ENCODE data around the gene COLGALT1.
"Not testable (repeated sequence)": the region's sequence is repeated elsewhere in the genome, so short reads cannot be mapped to it uniquely, and the experiment has no call there.

COLGALT1 gene

DNA sequence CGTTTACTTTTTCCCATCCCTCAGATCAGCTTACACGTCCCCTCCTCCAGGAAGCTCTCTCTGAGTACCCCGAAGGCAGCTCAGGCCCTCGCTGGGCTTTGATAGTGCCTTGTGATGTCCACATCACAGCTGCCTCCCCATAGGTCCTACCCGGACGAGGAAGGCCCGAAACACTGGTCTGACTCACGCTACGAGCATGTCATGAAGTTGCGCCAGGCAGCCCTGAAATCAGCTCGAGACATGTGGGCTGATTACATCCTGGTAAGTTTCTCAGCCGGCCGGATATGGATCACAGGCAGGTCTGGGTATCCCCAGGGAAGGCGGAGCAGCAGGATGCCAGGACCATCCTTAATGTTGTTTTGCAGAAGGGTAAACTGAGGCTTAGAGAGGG is 4.8 kb downstream of the COLGALT1 start:
- no peak for DNase-seq (ENCODE audit: low read depth in 3 of 3)

DNA sequence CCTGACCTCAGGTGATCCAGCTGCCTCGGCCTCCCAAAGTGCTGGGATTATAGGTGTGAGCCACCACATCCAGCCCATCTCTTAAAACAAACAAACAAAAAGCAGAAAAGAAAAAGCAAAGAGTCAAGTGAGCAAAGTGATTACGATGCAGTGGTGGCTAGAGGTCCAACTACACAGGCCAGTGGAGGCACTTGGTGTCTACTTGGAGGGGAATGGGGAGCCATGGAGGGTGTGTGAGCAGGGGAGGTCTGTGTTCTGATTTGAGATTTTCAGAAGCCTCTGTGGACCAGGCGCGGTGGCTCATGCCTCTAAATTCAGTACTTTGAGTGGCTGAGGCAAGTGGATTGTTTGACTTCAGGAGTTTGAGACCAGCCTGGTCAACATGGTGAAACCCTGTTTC is 6.6 kb downstream of the COLGALT1 start:
- no peak for DNase-seq (ENCODE audit: low read depth in 3 of 3)

DNA sequence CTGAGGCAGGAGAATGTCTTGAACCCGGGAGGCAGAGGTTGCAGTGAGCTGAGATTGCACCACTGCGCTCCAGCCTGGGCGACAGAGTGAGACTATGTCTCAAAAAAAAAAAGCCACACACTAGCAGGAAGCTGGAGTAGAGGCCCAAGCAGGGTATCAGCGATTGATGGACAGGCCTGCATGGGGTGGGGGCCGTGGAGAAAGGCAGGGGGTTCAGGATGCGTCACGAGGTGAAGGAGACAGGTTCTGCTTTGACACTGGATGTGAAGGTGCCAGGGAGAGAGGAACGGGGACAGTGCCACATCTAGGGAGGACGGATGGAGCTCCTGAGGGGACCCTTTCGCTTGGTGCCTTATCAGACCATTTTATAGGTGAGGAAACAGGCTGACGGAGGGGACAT is 7.1 kb downstream of the COLGALT1 start:
- DNase-seq (ENCODE audit: low read depth in 3 of 3): no peak

DNA sequence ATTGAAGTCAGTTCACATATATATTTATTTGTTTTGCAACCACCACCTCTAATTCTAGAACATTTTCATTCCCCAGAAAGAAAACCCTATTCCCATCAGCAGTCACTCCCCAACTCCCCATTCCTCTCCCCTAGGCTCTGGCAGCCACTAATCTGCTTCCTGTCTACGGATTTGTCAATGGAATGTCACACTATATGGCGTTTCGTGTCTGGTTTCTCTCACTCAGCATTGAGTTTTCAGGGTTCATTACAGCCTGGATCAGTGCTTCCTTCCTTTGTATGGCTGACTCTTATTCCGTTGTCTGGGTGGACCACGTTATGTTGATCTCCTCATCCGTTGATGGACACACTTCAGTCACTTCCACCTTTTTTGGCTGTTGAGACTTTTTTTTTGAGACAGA is 9.3 kb downstream of the COLGALT1 start:
- no peak for DNase-seq (ENCODE audit: low read depth in 3 of 3)

DNA sequence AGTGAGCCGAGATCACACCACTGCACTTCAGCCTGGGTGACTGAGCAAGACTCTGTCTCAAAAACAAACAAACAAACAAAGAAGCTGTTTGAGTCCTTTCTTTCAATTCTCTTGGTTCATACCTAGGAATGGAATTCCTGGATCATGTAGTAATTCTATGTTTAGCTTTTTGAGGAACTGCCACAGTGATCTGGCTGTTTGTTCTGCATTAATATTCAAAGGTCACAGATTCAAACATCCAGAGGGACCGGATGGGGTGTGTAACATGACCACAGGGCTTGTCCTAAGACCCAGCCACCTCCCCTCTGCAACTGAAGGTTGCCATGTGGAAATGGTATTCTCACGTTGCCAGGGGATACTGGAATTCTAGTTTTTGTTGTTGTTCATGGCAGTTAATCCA is 10.2 kb downstream of the COLGALT1 start:
- no peak for DNase-seq (ENCODE audit: low read depth in 3 of 3)

DNA sequence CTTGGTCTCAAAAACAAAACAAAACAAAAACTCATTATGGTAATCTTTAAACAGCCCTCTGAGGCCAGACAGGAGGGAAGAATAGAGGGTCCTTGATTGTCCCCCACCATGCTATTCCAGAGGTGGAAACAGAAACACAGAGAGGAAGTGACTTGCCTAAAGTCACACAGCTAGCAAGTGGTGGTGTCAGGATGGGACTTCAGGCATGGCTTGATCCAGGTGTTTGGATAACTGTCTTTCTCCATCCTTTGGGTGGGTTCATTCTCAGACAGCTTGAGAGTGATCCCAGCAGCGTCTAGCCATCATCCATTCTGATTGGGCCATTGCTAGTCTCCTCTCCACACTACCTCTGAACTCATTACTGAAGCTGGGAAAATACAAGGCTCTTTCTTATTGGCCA is 12.5 kb downstream of the COLGALT1 start:
- DNase-seq (ENCODE audit: low read depth in 3 of 3): no peak

DNA sequence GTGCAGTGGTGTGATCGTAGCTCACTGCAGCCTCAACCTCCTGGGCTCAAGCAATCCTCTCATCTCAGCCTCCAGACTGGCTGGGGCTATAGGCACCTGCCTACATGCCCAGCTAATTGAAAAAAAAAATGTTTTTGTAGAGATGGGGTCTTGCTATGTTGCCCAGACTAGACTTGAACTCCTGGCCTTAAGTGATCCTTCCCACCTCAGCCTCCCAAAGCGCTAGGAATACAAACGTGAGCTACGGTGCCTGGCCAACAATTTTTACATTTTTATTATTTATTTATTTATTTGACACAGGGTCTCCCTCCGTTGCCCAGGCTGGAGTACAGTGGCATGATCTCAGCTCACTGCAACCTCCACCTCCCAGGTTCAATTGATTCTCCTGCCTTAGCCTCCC is 14.8 kb downstream of the COLGALT1 start:
- DNase-seq (ENCODE audit: low read depth in 3 of 3): not testable (repeated sequence)

DNA sequence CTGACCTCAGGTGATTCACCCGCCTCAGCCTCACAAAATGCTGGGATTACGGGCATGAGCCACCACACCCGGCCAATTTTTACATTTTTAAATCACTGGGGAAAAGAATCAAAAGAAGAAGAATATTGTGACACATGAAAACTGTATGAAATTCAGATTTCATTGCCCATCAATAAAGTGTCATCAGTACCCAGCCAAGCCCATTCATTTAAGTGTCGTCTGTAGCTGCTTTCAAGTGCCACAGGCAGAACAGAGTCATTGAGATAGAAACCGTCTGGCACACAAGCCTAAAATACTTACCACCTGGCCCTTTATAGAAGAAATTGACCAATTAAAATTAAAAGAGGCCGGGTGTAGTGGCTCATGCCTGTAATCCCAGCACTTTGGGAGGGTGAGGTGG is 15.3 kb downstream of the COLGALT1 start:
- no peak for DNase-seq (ENCODE audit: low read depth in 3 of 3)

DNA sequence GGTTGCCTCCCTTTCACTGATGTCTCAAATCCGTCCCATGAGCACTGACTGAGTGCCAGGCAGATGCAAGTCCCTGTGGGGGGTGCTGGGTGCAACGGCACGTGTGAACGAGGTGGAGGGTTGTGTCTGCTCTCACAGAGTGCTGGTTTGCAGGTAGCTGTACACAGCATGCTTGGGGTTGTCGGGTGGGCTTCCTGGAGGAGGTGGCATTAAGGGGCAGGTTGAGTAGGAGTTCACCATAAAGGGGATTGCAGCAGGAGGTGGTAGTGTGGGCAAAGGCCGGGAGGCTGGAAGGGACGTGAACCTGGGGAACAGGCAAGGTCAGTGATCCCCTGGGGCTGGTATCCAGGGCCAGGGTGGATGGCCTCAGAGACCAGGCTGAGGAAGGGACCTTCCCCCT is 17.2 kb downstream of the COLGALT1 start:
- no peak for DNase-seq (ENCODE audit: low read depth in 3 of 3)

DNA sequence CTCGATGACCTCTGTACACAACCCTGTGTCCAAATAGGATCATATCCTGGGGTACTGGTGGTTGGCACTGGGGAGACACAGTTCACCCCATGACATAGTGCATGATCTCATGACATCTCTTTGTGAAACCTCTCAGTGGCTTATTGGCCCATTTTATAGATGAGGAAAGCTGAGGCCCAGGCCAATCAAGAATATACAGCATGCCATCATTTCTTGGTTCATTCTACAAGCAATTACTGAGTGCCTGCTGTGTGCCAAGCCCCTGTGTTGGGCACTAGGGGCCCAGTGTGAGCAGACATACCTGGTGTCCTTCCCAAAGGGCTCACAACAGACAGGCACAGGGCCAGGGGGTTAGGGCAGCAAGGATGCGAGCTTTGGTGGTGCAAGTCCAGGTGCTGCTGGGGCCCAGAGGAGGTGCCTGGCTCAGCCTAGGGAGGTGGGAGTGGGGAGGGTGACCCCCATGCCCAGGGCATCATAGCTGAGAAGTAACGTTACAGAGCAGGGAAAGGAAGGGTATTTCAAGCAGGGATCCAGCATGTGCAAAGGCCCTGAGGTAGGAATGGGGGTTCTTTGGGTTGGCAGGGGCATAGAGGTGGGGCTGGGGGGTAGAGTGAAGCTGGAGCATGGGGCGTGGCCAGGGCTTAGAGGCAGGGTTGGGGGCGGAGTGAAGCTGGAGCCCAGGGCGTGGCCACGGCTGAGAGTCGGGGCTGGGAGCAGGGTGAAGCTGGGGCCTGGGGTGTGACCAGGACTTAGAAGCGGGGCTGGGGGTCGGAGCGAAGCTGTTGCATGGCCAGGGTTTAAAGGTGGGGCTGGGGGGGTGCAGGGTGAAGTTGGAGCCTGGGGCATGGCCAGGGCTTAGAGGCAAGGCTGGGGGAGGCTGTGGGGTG is 20.7 kb downstream of the COLGALT1 start:
- no peak for DNase-seq (ENCODE audit: low read depth in 3 of 3)

DNA sequence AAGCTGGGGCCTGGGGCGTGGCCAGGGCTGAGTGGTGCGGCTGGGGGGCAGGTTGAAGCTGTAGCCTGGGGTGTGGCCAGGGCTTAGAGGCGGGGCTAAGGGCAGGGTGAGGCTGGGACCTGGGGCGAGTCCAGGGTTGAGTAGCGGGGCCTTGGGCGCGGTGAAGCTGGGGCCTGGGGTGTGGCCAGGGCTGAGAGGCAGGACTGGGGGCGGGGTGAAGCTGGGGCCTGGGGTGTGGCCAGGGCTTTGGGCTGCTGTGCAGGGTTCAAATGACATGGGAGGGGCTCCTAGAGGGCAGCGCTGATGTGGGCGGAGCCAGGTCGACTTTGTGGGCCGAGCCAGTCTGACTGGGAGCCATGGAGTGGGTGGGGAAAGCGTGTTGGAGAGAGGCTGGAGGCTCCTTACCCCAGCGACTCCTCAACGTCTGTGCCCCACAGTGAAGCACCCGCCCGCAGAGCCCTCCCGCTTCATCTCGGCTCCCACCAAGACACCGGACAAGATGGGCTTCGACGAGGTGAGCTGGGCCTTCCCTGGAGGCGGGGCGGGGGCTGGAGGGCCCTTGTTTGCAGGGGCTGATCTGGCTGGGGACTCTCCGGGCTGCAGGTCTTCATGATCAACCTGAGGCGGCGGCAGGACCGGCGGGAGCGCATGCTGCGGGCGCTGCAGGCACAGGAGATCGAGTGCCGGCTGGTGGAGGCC is 21.5 kb downstream of the COLGALT1 start:
- peak in 1 of 3 donors; percentile 40 for DNase-seq (ENCODE audit: low read depth in 3 of 3)

DNA sequence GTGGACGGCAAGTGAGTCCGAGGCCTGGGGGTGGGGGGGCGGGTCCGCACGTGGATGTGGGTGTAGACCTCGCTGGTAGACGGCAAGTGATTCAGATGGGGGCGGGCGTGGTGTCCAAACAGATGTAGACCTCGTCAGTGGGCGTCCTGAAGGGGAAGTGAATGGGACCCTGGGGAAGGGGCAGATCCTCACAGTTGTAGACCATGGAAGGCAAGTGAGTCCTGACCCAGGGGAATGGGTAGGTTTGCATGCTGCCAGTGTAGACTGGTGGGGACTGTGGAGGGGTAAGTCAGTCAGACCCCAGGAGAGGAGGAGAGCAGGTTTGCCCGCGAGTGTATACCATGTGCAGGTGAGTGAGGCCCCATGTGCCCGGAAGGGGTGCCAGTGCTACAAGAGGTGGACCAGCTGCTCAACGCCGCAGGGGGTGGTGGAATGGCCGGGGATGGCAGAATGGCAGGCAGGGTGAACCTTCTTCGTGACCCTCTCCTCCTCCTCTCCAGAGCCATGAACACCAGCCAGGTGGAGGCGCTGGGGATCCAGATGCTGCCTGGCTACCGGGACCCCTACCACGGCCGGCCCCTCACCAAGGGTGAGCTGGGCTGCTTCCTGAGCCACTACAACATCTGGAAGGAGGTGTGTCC is 22.1 kb downstream of the COLGALT1 start:
- DNase-seq (ENCODE audit: low read depth in 3 of 3): no peak

DNA sequence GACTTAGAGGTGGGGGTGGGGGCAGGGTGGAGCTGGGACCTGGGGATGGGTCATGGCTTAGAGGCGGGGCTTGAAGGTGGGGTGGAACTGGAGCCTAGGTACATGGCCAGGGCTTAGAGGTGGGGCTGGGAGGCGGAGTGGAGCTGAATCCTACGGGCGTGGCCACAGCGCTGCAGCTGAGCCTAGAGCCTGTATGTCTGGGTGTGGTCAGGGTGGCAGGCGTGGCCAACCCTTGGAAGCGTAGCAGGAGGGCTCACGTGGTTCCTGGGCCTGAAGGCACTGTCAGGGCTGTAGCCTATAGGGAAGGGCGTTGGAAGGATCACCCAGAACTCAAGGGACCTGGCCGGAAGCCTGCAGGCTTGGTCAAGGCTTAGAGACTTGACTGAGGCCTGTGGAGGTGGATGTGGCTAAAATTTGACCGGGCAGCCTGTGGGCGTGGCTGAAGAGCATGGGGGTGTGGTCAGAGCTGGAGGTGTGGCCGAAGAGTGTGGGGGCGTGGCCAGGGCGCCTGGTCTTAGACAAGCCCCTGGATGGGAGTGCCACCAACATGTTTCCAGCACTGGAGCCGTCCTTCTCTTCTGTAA is 24.3 kb downstream of the COLGALT1 start:
- peak in 1 of 3 donors; percentile 32 for DNase-seq (ENCODE audit: low read depth in 3 of 3)

DNA sequence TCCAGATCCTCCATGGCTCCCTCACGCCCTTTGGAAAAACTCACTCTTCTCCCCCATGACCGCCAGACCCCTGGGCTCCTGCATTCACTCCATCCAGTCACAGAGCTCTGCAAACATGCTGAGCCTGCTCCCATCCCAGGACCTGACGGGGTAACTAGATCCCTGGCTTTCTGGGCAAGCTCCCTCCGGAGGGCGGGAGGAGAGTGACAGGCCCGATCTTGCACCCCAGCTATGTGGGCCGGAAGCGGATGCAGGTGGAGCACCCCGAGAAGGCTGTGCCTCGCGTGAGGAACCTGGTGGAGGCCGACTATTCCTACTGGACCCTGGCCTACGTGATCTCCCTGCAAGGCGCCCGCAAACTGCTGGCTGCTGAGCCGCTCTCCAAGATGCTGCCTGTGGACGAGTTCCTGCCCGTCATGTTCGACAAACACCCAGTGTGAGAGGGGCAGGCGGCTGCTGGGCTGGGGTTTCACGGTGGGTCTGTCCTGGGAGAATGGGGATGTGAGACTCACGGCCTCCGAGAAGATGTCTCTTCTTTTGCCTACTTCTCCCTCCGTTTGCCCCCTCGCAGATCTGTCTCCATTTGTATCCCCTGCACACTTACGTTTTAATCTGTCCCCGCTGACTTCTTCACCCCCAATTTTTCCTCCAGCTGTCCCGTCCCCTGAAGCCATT is 25.2 kb downstream of the COLGALT1 start:
- DNase-seq (ENCODE audit: low read depth in 3 of 3): no peak

DNA sequence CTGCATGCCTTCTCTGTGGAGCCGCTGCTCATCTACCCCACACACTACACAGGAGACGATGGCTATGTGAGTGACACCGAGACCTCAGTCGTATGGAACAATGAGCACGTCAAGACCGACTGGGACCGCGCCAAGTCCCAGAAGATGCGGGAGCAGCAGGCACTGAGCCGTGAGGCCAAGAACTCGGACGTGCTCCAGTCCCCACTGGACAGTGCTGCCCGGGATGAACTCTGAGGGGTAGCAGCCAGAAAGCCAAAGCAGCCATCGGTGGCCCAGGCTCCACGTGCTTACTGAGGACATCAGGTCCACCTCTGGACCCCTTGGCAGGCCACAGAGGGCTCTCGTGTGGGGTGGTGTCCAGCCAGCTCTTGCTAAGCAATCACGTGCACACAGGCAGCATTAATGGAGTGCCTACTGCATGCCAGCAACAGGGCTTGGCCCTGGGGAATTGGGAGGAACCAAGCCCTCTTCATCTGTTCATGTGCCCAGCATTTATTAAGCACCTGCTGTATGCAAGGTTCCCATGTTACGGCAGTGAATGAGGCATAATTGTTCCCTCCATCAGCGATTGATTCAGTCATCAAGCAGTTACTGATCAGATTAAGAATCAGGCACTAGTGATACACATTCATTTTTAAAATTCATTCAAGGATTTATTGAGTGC is 25.9 kb downstream of the COLGALT1 start:
- DNase-seq (ENCODE audit: low read depth in 3 of 3): no peak

DNA sequence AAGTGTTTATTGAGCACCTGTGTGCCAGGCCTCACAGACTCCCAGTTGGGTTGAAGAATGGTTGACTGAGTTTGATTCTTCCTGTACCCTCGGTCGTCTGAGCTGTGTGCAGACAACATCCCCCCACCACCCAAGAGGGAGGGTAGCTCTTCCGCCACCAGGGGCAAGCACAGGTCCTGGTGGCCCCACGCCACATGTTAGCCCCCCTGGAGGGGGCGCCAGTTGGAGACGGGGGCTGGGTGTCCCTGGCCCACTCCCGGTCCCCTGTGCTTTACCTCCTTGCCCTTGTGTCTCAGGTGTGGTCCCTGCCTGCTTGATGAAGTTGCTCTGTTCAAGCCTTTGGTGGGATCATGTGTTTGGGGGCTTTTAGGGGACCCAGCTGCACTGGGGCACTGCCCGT is 27.2 kb downstream of the COLGALT1 start:
- no peak for DNase-seq (ENCODE audit: low read depth in 3 of 3)

DNA sequence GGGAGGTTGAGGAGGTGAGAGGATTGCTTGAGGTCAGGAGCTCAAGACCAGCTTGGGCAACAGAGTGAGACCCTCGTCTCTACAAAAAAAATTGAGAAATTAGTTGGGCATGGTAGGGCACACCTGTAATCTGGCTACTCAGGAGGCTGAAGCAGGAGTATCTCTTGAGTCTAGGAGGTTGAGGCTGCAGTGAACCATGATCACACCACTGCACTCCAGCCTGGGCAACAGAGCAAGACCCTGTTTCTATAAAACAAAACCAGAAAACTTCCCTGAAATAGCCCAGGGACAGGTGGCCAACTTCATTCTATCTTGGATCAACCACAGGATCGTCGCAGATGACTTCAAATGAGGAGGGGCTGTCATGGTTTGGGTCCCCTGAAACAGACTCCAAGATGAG is 28.7 kb downstream of the COLGALT1 start:
- no peak for DNase-seq (ENCODE audit: low read depth in 3 of 3)

DNA sequence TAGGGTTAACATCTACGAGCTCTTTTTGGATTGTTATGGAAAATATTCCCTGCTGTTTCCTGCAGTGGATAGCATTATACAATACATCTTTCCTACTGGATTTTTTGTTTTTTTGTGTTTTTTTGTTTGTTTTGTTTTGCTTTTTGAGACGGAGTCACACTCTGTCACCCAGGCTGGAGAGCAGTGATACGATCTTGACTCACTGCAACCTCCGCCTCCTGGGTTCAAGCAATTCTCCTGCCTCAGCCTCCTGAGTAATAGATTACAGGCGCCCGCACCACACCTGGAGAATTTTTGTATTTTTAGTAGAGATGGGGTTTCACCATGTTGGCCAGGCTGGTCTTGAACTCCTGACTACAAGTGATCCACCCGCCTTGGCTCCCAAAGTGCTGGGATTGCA is 29.9 kb downstream of the COLGALT1 start:
- not testable (repeated sequence) for DNase-seq (ENCODE audit: low read depth in 3 of 3)

DNA sequence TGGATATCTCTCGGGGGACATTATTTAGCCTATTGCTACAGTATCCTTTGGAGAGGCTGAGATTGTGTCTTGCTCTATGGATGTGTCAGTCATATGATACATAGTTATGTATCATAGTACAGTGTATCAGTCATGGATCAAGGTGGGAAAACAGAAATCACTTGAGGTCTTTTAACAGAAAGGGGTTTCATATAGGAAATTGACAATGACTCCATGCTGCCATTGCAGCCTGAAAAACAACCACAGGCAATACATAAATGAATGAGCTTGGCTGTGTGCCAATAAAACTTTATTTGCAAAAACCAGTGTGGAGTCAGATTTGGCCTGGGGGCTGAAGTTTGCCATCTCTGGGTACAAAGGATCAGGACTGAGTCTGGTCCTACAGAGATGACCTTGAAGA is 35.4 kb downstream of the COLGALT1 start:
- no peak for DNase-seq (ENCODE audit: low read depth in 3 of 3)

DNA sequence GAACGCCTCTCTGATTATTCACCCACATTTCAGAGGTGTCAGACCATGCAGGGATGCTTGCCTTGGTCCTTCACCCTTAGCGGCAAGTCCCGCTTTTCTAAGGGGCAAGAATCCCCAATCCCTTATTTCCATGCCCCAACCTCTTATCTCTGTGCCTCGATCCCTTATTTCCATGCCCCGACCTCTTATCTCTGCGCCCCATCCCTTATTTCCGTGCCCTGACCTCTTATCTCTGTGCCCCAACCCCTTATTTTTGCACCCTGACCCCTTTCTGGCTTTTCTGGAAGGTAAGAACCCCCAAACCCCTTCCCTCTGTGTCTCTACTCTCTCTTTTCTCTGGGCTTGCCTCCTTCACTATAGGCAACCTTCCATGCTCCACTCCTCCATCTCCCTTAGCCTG is 38.8 kb downstream of the COLGALT1 start:
- DNase-seq (ENCODE audit: low read depth in 3 of 3): not testable (repeated sequence)

DNA sequence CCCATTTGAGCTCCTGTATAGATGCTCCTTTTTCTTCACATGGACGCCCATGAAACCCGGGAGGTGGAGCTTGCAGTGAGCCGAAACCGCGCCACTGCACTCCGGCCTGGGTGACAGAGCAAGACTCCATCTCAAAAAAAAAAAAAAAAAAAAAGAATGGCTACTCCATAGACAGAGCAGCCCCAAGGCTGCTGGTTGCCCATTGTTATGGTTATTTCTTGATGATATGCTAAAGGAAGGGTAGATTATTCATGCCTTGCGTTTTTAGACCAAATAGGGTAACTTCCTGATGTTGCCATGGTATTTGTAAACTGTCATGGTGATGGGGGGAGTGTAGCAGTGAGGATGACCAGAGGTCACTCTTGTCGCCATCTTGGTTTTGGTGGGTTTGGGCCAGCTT is 42.6 kb downstream of the COLGALT1 start:
- DNase-seq (ENCODE audit: low read depth in 3 of 3): not testable (repeated sequence)
